Suprapubic skin (tissue), 4 donors: ENCODE measurements around the gene TCTN2.

Experiments used
- POLR2A ChIP-seq, 2 donors: fragments of 450-650 bp; IDR thresholded peaks; one replicate each; pipeline ENCODE4 v1.6.1; 2017; ENCODE audit warnings: antibody characterized with exemption in 2 of 2, mild to moderate bottlenecking in 2 of 2, moderate library complexity in 2 of 2
- POLR2AphosphoS5 ChIP-seq, 3 donors: sonication (generic); formaldehyde crosslinking; IDR thresholded peaks; one replicate each; pipeline ENCODE4 v1.6.1; 2017; ENCODE audit warnings: antibody characterized with exemption in 3 of 3
- TF ChIP-seq, protein P1 (sequence below), 2 donors: fragments of 200-600 bp in 1 of 2; fragments of 450-650 bp in 1 of 2; sonication (generic) in 1 of 2; IDR thresholded peaks; one replicate each; pipeline ENCODE4 v1.5.1; 2016 to 2019; ENCODE audit warnings: antibody characterized with exemption in 2 of 2, mild to moderate bottlenecking in 1 of 2, moderate library complexity in 1 of 2

GRCh38 chr12:123723765-123724164 is 52.9 kb downstream of the TCTN2 start:
- TF ChIP-seq, protein P1, sequence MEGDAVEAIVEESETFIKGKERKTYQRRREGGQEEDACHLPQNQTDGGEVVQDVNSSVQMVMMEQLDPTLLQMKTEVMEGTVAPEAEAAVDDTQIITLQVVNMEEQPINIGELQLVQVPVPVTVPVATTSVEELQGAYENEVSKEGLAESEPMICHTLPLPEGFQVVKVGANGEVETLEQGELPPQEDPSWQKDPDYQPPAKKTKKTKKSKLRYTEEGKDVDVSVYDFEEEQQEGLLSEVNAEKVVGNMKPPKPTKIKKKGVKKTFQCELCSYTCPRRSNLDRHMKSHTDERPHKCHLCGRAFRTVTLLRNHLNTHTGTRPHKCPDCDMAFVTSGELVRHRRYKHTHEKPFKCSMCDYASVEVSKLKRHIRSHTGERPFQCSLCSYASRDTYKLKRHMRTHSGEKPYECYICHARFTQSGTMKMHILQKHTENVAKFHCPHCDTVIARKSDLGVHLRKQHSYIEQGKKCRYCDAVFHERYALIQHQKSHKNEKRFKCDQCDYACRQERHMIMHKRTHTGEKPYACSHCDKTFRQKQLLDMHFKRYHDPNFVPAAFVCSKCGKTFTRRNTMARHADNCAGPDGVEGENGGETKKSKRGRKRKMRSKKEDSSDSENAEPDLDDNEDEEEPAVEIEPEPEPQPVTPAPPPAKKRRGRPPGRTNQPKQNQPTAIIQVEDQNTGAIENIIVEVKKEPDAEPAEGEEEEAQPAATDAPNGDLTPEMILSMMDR (IDR thresholded peaks at IDR 0.05), result no peak
- TF ChIP-seq POLR2AphosphoS5 (IDR thresholded peaks at IDR 0.05), result no peak
- no peak for TF ChIP-seq POLR2A (IDR thresholded peaks at IDR 0.05)
